B cell (primary cell): ENCODE measurements around the gene CD58. TPM values are rescaled to one million over a fixed set of nuclear protein-coding genes. Genes with fewer than 3 reads are reported as not detected.

Source experiments
- ATAC-seq: fragments of 200-7000 bp; cut with Tn5 transposase; one replicate; pipeline ENCODE4 v1.10.0; 2021; ENCODE audit warnings: low read depth, mild to moderate bottlenecking, moderate number of reproducible peaks, moderate library complexity
- CTCF ChIA-PET: fragments of 350-600 bp; sonication (Branson Sonifier 250); formaldehyde crosslinking; loops from one replicate; lab custom pipeline; 2021; ENCODE audit warnings: antibody characterized with exemption, inconsistent platforms; lab: Charles Lee
- POLR2A ChIA-PET: fragments of 350-600 bp; sonication (Branson Sonifier 250); formaldehyde crosslinking; loops from one replicate; lab custom pipeline; 2021; ENCODE audit warnings: antibody characterized with exemption; lab: Charles Lee
- DNase-seq: peaks from one replicate; pipeline ENCODE4 v3.0.0; 2013
- H2AFZ ChIP-seq: 2 replicates; pipeline ENCODE4 v1.6.1; 2012; ENCODE audit warnings: mild to moderate bottlenecking, low read depth, low read length; ENCODE audit not compliant: insufficient read depth, poor library complexity, severe bottlenecking
- H3K27ac ChIP-seq, 2 donors: 1 replicate in 1 of 2; 2 replicates in 1 of 2; pipeline ENCODE4 v1.5.1; 2012 to 2013; ENCODE audit warnings: low read length in 2 of 2, mild to moderate bottlenecking in 2 of 2, moderate library complexity in 1 of 2
- H3K27me3 ChIP-seq, 4 experiments: fragments of 200-600 bp in 1 of 4; sonication (generic) in 1 of 4; replicated peaks in 1 of 4; 1 replicate in 2 of 4; 2 replicates in 2 of 4; pipeline versions ENCODE4 v1.6.1 to v1.7.0; 2013 to 2016; ENCODE audit warnings: low read length in 3 of 4, mild to moderate bottlenecking in 2 of 4, mixed read lengths in 1 of 4, moderate library complexity in 1 of 4; ENCODE audit not compliant: insufficient read depth in 4 of 4, control insufficient read depth in 3 of 4; ENCODE audit errors: control extremely low read depth in 1 of 4
- H3K36me3 ChIP-seq, 2 experiments: replicated peaks in 1 of 2; 1 replicate in 1 of 2; 2 replicates in 1 of 2; pipeline versions ENCODE4 v1.6.1 to v1.7.1; 2013; ENCODE audit warnings: low read length in 1 of 2; ENCODE audit not compliant: insufficient read depth in 2 of 2, control insufficient read depth in 1 of 2; ENCODE audit errors: control extremely low read depth in 1 of 2, extremely low read depth in 1 of 2
- H3K4me1 ChIP-seq, 2 donors: fragments of 200-600 bp in 1 of 2; sonication (generic) in 1 of 2; 1 replicate in 1 of 2; 2 replicates in 1 of 2; pipeline versions ENCODE4 v1.5.1 to v1.6.1; 2013 to 2017; ENCODE audit warnings: low read length in 2 of 2; ENCODE audit not compliant: control insufficient read depth in 2 of 2, insufficient read depth in 2 of 2
- H3K4me2 ChIP-seq: replicated peaks from 2 replicates; pipeline ENCODE3; 2012; ENCODE audit warnings: mild to moderate bottlenecking, low read depth, low read length; ENCODE audit not compliant: poor library complexity, severe bottlenecking
- H3K4me3 ChIP-seq, 5 experiments: fragments of 200-600 bp in 1 of 5; sonication (generic) in 1 of 5; 1 replicate in 3 of 5; 2 replicates in 2 of 5; pipeline versions ENCODE4 v1.5.1 to v1.7.0; 2011 to 2016; ENCODE audit warnings: low read length in 4 of 5, mild to moderate bottlenecking in 4 of 5, low read depth in 2 of 5, control low read depth in 1 of 5, moderate library complexity in 1 of 5; ENCODE audit not compliant: insufficient read depth in 1 of 5; ENCODE audit errors: control extremely low read depth in 1 of 5, extremely low read depth in 1 of 5
- H3K79me2 ChIP-seq: fragments of 200-600 bp; sonication (generic); one replicate; pipeline ENCODE4 v1.6.0; 2016; ENCODE audit warnings: low read length; ENCODE audit not compliant: control insufficient read depth, insufficient read depth
- H3K9ac ChIP-seq: fragments of 200-600 bp; sonication (generic); 2 replicates; pipeline ENCODE4 v1.6.1; 2017; ENCODE audit warnings: mild to moderate bottlenecking, low read length, moderate library complexity
- H3K9me3 ChIP-seq, 3 donors: one replicate each; pipeline versions ENCODE4 v1.6.1 to v1.7.1; 2013; ENCODE audit warnings: low read length in 2 of 3; ENCODE audit not compliant: control insufficient read depth in 2 of 3, insufficient read depth in 1 of 3; ENCODE audit errors: control extremely low read depth in 1 of 3
- H4K20me1 ChIP-seq: 2 replicates; pipeline ENCODE4 v1.6.0; 2012; ENCODE audit warnings: mild to moderate bottlenecking, low read length; ENCODE audit not compliant: insufficient read depth, control insufficient read depth, poor library complexity, severe bottlenecking
- H3K27ac Mint-ChIP-seq: one replicate; pipeline ENCODE4 v1.8.0; 2021; ENCODE audit warnings: mixed read lengths
- H3K27me3 Mint-ChIP-seq: one replicate; pipeline ENCODE4 v1.8.0; 2021; ENCODE audit warnings: mixed read lengths
- H3K4me1 Mint-ChIP-seq: one replicate; pipeline ENCODE4 v1.8.0; 2021; ENCODE audit warnings: mixed read lengths
- H3K4me3 Mint-ChIP-seq: one replicate; pipeline ENCODE4 v1.8.0; 2021; ENCODE audit warnings: mixed read lengths
- H3K9me3 Mint-ChIP-seq: one replicate; pipeline ENCODE4 v1.8.0; 2022; ENCODE audit warnings: mixed read lengths; ENCODE audit not compliant: insufficient read depth
- CTCF ChIP-seq: fragments of 200-600 bp; IDR thresholded peaks from one replicate; pipeline ENCODE4 v1.8.0; 2022; ENCODE audit warnings: antibody characterized with exemption, mild to moderate bottlenecking
- EZH2 ChIP-seq: IDR thresholded peaks from 2 replicates; pipeline ENCODE4 v1.6.1; 2012; ENCODE audit warnings: borderline replicate concordance, low read depth, mild to moderate bottlenecking, moderate library complexity, low read length; ENCODE audit not compliant: insufficient read depth, poor library complexity, severe bottlenecking
- WGBS: methylation state at CpG from one replicate; pipeline ENCODE4 v1.1.5; 2013; ENCODE audit warnings: missing lambda C conversion rate; ENCODE audit not compliant: insufficient coverage; 5-methylcytosine and 5-hydroxymethylcytosine counted together
- intact Hi-C: fragments of 100-400 bp; cut with micrococcal nuclease; formaldehyde crosslinking; loops from one replicate; pipeline ENCODE4 v1.10.0; 2022
- polyA plus RNA-seq: library from polyadenylated mRNA; depleted of rRNA; stranded (reverse); fragments of >200 nt; gene quantifications from 2 replicates; pipeline ENCODE4 v1.2.3, GENCODE V29; 2012
- total RNA-seq, 2 donors: library from RNA; stranded (reverse); fragments of 120-200 nt in 1 of 2; gene quantifications; 1 replicate in 1 of 2; 2 replicates in 1 of 2; pipeline versions ENCODE4 v1.2.3 to v1.2.4, GENCODE V29; 2013 to 2022

CD58 gene
- total and polyA plus RNA-seq, 2 donors (not counting 1 experiment from before 2014, with no cell fraction given): 12.3 to 47.6 TPM

GRCh38 chr1:116501125-116501869 is 69.5 kb downstream of the CD58 start:
- WGBS: 100% methylated on average over 3 of the region's 9 CpGs
- Mint-ChIP-seq H3K27me3 (no peaks in the 10 kb centered on the region), H3K27ac (no peak overlapping the region), H3K4me3 (no peak overlapping the region), H3K9me3 (no peaks in the 10 kb centered on the region), H3K4me1 (peaks cover 34% of the 10 kb centered on the region)
- H4K20me1 ChIP-seq: no peaks in the 10 kb centered on the region
- no peaks in the 10 kb centered on the region for H3K9me3 ChIP-seq
- DNase-seq (no peak), ATAC-seq (no peak)
- intact Hi-C loops: loop anchor here (5.0 kb wide), 2 partner anchors 56 to 124 kb away; no protein-coding TSS in a partner anchor
- no peaks in the 10 kb centered on the region for H3K27me3 ChIP-seq
- no peak overlapping the region for H3K9ac ChIP-seq
- TF ChIP-seq CTCF (no peak), EZH2 (no peak)
- no peak overlapping the region for H3K4me3 ChIP-seq
- H3K36me3 ChIP-seq: no peaks in the 10 kb centered on the region
- POLR2A ChIA-PET: no interaction called here
- H3K4me1 ChIP-seq: peaks cover 24 to 28% of the 10 kb centered on the region in 2 donors
- no peak overlapping the region for H3K27ac ChIP-seq
- H3K4me2 ChIP-seq: no peak overlapping the region
- no peak overlapping the region for H2AFZ ChIP-seq
- H3K79me2 ChIP-seq: no peaks in the 10 kb centered on the region
- CTCF ChIA-PET: interaction anchor here (0.6 to 6.5 kb wide), 5 partner anchors 13 to 361 kb away, joined by 3 to 127 read pairs (median 39); no protein-coding TSS in a partner anchor
